HG03066 (cell line): ENCODE results near the gene ZDHHC22.
A peak's percentile ranks its signal among the peaks of the same experiment; 100 is the strongest.

Experiments used
- ATAC-seq: cut with Tn5 transposase; IDR thresholded peaks from one replicate; pipeline ENCODE4 v1.9.1; 2021; ENCODE audit warnings: low read depth; ENCODE audit not compliant: unreplicated experiment

The ZDHHC22 gene

DNA sequence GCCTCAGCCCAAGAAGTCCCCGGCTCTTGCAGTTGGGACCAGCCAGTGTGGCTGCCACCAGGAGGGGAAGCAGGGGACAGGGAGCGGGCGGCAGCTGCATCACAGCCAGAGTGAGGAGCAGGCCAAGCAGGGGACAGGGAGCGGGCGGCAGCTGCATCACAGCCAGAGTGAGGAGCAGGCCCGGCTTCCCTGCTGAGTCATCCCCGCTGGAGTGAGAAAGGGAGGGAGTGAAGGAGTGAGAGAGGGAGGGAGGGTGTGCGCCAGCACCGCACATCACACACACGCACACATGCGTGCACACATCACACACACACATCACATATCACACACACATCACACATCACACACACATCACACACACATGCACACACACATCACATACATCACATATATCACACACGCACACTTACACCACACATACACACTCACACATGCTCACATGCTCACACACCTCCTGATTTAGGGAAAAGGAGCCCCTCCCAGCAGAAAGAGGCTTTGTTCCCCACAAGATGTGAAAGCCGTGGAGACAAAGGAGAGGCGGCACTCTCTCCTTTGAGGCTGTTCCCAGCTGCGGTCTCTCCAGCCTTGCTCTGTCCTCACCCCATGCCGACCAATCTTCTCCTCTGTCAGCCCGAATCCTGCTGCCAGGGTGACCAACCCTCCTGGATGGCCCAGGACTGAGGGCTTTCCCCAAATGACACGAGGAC is 16.7 kb upstream of the ZDHHC22 start:
- no peak for ATAC-seq

DNA sequence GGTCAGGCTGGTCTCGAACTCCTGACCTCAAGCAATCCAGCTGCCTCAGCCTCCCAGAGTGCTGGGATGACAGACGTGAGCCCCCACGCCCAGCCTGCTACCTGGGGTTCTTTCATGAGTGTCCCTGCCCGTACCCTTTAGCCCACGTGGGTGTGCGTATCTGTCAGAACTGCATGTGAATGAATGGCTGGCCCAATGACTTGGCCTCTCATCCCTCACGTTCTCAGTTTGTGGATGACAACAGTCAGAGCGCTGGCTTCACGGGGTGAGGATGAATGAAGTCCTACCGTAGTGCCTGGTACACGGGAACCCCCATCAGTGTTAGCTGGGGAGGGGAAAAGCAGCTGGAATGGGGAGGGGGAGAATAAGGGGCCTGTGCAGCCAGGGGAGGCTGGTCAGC is 16.1 kb upstream of the ZDHHC22 start:
- no peak for ATAC-seq

DNA sequence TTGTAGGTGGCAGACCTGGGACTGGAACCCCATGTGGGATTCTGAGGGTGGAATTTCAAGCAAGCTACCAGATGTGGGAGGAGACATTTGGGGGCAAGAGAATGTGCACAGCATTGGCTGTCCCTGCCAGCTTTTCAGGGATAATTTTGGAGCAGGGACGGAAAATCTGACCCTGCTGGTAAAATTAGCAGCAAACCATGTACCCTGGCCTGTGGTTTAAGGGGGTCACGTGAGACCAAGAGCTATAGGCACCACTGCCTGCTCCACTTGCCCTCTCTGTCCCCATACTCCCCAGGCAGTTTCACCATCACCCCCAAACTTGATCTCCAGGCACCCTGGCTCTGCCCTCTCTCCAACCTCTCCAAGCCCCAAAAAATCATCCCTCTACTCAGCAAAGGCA is 13.5 kb upstream of the ZDHHC22 start:
- no peak for ATAC-seq

- ATAC-seq = no peak
These were observed 12.8 kb upstream of the ZDHHC22 start for GRCh38 chr14:77154421-77154820.

DNA sequence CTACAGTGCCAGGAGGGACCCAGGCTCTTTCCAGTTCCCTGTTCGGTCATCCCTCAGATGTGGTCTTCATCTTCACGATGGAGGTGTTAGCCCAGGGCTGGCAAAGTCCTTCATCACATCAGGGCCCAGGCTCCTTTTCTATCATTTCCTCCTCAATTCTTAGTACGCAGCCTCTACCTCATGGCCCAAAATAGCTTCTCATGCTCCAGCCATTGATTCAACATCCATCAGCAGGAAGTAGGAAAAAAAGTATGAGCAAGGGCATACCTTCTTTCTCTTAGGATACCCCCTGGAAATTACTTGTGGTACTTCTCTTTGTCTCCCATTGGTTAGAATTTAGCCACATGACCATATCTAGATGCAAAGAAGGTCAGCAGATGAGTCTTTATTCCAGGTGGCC is 12.2 kb upstream of the ZDHHC22 start:
- ATAC-seq = no peak

- ATAC-seq = no peak
These were observed 10.5 kb upstream of the ZDHHC22 start for GRCh38 chr14:77151918-77152588.

GRCh38 chr14:77151245-77151644 is 9.7 kb upstream of the ZDHHC22 start:
- ATAC-seq = no peak

DNA sequence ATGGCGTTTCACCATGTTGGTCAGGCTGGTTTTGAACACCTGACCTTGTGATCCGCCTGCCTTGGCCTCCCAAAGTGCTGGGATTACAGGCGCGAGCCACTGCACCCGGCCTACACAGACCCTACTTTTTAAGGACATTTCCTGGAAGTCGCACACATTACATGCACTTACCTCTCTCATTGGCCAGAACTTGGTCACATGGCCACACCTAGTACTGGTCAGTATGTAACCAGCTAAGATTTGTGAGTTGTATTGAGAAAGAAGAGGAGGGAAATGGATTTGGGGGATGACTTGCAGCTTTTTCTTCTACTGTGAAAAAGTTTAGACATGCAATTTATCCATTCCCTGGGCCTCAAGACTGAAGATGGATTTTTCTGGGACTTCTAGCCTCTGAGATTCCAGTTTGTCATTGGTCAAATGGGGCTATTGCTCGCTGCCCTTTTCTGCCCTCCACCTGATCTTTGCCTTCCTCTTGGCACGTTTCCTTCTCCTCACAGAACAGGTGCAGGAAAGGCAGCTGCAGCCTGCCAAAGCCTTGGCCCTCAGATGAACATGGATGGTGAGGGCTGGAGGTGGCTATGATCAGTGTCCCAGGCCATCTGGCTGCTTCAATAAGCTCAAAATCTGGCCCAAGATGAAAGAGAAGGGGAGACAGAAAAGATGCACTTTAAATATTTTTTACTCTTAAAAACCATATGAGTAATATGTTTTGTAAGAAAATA is 7.1 kb upstream of the ZDHHC22 start:
- ATAC-seq = no peak

DNA sequence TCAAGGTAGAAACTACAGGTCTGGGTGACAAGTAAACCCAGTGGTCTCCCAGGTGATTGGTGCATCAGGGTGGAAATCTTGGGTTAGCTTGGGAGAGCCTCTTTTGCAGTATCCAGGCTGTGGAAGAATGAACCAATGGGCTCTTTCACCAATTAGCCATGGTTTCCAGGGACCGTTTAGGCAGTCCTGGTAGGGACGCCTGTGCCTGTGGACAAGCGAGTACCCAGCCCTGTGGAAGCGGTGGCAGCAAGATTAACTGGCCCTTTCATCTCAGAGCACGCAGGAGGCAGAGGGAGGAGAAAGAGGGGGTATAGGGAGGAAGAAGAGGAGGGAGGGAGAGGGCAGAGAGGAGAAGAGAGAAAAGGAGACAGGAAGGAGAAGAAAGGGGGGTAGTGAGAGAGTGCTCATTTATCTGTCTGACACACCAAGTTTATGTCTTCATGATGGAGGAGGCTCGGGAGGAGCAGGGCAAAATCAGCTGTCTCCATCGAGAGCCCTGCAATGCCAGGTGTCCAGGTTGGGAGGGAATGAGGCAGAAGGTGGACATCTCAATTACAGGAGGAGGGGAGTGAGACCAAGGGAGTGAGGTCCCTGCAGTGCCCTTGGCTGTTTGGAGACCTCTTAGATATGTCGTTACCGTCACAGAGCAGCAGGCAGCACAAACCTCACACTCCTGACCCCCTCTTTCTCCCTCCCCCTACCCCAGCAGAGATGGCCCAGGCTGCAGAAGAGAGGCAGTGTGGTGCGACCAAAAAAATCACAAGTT is 4.6 kb upstream of the ZDHHC22 start:
- no peak for ATAC-seq

DNA sequence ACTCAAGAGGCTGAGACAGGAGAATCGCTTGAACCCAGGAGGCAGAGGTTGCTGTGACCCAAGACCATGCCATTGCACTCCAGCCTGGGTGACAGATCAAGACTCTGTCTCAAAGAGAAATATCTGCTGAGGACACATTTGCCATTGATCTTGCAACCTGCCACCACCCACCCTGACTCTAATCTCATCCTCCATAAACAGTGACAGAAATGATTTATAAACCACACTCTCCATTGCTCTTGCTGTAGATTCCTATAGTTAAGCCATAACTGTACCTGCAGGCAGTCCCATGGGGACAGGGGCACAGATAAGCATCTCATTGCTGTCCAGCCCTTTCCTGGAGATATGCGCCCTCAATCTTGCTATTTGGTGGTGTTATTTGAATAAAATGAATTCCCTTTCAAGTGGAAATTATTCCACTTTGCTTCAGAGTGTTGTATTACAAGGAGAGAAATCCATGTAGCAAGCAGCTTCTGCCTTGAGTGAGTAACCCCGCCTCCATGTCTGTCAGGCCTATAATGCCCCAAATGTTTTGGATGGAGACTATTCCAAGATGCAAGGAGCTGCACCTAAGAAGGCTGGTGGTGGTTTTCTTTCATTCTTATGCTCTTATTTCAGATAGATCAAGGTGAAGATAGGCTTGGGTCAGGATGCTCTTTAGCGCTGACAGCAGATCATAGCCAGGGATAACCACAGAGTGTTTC is 3.0 kb upstream of the ZDHHC22 start:
- ATAC-seq = no peak

DNA sequence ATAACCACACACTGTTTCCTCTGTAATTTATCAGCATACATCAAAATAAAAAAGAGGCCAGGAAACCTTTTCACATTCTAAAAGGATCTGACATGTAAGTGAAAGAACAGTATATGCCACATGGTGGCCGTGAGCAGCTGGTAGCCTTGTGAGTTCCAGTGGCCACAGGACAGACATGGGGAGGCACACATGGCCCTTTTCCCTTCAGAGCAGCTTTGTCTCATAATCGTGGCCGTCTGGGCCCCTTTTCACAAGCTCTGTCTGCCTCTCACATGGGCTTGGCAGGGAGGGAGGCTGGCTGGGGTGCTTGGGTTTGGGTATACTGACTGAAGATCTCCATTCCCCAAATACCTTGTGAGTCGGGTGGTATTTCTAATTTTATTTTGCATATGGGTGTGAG is 1.5 kb upstream of the ZDHHC22 start:
- no peak for ATAC-seq

DNA sequence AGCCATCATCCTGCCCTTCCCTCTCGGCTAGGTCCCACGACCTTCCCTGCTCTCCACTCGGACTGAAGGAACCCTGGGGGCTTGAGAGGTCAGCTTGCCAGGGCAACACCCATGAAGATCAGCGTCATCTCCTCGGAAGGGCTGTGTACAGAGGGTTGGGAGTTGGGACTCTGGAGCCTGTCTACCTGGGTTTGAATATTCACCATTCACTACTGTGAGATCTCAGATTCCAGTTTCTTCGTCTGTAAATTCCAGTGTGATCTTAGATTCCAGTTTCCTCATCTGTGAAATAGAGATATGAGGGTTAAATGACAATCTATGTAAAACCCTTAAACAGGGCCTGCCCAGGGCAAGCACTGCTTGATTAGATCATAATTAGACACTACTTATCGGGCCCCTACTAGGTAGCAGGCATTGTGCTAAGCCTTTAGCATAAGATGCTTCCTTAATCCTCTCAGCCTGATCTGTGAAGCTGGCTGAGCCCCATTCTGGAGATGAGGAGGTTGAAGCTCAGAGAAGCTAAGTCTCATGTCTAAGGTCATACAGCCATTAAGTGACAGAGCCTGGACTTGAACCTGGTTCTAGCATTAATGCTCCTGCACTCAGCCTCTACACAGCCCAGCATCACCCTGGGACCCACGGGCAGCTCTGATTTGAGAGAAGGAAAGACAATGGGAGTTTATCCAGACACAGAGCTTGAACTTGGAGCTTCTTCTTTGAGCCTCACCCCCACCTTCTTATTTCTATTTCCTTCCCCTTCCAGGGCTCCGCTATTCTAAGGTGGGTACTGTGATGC is 612 bp upstream of the ZDHHC22 start:
- no peak for ATAC-seq

- no peak for ATAC-seq
These were observed 1.0 kb downstream of the ZDHHC22 start for GRCh38 chr14:77140359-77141213.

- no peak for ATAC-seq
These were observed 1.8 kb downstream of the ZDHHC22 start for GRCh38 chr14:77139540-77140358.

DNA sequence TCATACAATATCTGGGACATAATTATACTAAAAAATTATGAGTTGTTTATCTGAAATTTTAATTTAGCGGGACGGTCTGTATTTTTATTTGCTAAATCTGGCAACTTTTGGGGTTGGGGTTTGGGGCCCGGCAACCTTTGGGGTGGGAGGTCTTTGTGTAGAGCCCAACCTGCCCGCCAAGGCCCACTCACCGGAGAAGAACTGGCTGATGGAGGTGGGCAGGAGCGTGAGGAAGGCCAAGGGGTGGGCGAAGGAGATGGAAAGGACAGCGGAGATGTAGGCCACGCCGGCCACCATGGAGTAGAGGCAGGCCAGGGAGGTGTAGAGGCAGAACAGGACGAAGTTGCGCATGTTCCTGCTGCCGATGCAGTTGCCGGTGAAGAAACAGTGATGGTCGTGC is 2.6 kb downstream of the ZDHHC22 start:
- ATAC-seq = no peak

- peak; percentile 54 for ATAC-seq
These were observed 7.8 kb downstream of the ZDHHC22 start for GRCh38 chr14:77133720-77134338.

DNA sequence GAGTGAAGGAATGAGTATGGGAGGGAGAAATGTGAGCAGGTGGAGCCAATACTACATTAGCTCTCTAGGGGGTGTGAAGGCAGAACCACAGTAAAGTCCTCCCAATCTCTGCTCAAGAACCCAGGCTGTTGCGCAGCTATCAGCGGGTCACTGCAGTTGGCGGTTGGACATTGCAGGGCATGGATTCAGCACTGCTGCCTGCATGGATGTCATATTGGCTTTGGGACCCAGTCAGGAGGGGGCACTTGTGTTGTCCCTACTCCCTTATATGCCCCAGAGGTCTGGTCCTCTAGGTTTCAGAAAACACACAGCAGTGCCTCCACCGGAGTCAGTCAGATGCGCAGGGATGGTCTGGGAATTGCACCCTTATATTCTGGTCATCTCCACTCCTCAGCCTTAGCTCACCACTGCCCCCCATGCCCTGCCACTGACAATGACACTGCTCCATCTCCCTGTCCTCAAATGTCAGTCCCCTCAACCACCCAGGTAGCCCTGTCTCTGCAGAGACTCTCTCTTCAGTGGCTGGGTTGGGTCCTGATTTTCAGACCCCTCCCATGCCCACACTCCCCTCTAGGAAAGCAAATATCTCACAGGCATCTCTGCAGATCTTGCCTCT is 9.6 kb downstream of the ZDHHC22 start:
- no peak for ATAC-seq
